DOHH2 (cell line): ENCODE results near the gene USB1.

Source experiments
- CTCF ChIP-seq: fragments of 200-600 bp; sonication (generic); IDR thresholded peaks from one replicate; pipeline ENCODE4 v1.5.1; 2014; ENCODE audit warnings: antibody characterized with exemption, mild to moderate bottlenecking, low read depth, low read length; ENCODE audit not compliant: poor library complexity, severe bottlenecking
- EZH2phosphoT487 ChIP-seq: fragments of 200-600 bp; sonication (generic); IDR thresholded peaks from 2 replicates; pipeline ENCODE4 v1.6.1; 2017; ENCODE audit warnings: borderline replicate concordance, mild to moderate bottlenecking, antibody characterized with exemption, low read length, moderate library complexity, mixed read lengths

- TF ChIP-seq CTCF = no peak
- no peak for TF ChIP-seq EZH2phosphoT487
Observed at GRCh38 chr16:58002416-58002800, 1.2 kb downstream of the USB1 start.
